GM18909 (cell line): ENCODE data around the gene GRIA1.
A peak's percentile ranks its signal among the peaks of the same experiment; 100 is the strongest.

Experiments
- ATAC-seq: cut with Tn5 transposase; IDR thresholded peaks from one replicate; pipeline ENCODE4 v1.9.1; 2021; ENCODE audit warnings: mild to moderate bottlenecking; ENCODE audit not compliant: unreplicated experiment, poor library complexity

GRIA1 gene

DNA sequence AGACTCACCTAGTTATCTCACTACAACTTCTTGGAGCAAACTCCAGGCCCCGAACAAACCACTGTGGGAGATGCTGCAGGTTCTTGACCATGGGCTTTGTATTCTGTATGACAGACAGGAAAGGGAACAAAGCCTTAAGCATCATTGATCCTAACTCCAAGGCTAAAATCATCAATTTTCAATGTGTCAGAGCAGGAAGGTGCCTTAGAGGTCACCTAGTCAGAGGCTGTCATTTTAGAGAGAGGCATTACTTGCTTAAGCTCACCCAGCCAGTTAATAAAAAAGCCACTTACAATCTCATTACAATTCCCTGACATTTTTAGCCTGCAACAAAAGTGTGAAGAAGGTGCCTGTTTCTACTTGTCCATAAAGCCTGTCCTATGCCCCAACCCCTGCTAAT is 275.5 kb downstream of the GRIA1 start:
- no peak for ATAC-seq

DNA sequence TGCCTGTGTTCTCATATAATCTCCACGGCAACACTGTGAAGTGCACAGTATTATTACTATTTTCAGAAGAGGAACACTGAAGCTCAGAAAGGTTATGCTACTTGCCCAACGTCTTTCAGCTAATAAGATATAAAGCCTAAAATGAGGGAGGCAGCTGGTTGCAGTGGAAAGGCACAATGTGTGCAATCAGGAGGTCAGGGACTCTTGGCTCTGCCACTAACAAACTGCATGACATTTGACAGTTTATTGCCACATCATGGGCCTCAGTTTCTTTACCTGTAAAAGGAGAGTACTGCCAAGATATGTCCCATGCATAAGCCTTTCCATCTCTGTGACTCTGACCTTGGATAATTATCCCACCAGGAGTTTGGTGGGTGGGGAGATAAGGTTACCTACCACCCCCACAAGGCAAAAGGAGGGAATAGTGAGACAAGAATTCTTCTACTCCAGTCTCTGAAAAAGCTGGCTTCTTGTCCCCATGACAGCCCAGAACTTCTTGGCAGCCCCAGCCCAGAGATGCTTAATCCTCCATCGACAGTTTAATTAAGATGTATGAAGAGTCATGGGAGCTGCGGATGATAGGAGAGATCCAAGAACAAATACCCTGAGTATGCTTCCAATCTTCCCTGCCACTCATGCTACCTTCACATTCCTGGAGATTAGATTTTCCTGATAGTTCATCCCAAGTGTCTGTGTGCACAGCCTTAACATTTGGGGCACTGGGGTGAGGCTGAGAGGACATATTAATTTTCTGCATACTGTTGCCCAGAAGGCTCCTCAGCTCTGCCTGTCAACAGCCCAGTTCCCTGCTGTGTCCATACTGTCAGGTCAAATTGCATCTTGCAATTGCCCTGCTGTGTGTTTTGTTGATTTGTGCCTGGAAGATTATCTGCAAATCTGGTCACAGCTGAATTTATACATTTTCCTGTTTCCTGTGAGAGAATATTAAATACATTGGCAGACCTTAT is 277.0 kb downstream of the GRIA1 start:
- ATAC-seq, result no peak

DNA sequence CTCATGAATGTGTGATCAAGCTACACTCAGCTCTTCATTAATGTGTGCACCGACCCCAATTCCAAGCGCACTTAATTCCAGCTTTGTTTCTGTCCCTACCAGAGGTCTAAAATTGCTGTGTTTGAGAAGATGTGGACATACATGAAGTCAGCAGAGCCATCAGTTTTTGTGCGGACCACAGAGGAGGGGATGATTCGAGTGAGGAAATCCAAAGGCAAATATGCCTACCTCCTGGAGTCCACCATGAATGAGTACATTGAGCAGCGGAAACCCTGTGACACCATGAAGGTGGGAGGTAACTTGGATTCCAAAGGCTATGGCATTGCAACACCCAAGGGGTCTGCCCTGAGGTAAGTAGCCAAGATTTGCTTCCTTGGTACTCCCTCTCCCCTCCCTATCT is 279.6 kb downstream of the GRIA1 start:
- ATAC-seq, result no peak

DNA sequence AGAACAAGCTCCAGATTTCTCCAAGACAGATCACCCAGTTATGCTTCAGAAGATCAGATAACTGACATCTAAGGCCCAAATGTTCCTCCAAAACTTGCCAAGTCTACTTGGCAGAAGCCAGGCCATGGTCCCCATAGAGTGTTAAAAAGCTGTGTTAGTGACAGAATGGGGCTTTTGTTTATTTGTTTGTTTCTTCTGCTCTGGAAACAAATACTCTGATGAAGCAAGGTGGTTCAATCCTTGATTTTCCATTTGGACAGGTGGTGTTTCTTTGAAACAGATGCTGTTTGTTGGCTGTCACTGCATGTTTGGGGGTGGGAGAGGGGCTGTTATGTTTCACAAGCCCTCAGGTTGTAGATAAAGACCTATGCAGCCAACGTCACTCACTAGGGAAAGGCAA is 284.2 kb downstream of the GRIA1 start:
- no peak for ATAC-seq

DNA sequence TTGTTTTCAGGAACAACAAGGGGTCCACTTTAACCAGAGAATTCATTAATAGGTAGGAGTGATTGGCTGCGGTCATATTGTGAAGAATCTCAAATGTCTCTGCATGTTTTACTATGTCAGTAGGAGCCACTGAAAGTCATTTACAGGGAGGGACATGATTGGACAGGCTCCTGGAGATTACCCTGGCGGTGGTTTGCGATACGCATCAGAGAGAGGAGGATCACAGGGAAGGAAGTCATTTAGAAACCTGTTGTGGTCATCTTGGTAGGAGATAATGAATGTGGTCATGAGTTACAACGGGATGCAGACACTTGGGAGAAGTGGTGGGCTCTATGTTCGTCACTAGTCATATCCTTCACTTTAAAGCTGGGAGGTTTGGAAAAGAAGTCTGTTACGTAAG is 285.5 kb downstream of the GRIA1 start:
- ATAC-seq, result no peak

DNA sequence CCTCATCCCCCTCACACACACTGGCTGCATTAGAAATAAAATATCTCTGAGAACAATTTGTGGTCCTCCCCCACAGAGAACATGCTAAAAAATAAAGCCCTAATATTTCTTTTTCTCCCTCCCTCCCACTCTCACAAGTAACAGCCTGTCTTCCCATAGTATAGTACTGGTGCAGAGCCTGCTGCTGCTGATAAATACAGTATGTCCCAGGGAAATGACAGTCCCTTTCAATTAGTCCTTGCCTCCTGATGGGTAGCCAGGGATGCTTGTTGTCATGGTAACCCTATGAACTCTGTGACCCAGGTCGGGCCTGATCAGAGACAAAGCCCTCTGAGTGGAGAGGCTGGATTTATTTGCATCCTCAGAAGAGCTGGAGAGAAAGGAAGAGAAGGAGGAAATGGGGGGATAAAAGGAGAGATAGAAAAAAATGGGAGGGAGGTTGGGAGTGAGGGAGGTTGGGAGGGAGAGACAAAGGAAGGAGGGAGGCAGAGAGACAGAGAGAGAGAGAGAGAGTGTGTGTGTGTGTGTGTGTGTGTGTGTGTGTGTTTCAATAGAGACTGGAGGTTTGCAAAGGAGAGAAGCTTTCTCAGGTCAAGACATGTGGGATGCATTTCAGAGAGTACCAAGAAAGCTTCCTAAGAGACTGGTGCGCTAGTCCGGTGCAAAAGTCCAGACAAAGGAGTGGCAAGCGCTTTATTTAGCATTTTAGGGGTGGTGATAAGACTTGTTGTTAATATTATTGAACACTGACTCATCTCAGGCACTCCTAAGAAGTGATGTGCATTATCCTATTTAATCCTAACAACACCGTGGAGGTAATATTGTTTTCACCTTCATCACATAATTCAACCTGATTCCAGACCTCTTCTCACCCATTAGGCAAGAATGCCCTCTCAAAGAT is 287.5 kb downstream of the GRIA1 start:
- ATAC-seq, result no peak

DNA sequence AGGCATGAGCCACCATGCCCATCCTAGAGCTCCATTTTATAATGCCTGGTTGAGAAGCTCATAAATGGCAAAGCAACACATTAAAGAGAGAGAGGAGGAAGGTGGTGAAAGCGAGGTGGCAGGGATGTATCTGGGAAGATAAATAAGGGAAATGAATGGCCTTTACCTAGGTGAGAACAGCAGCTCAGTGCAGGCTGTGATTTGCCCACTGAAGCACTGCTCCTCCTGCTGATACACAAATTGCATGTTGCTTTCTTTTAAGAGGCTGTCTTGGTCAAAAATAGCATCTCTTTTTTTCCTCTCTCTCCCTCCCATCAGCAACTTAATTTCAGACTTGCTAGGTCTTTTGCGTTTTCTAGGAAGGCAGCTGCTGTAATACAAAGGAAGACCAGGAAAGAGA is 289.4 kb downstream of the GRIA1 start:
- no peak for ATAC-seq

DNA sequence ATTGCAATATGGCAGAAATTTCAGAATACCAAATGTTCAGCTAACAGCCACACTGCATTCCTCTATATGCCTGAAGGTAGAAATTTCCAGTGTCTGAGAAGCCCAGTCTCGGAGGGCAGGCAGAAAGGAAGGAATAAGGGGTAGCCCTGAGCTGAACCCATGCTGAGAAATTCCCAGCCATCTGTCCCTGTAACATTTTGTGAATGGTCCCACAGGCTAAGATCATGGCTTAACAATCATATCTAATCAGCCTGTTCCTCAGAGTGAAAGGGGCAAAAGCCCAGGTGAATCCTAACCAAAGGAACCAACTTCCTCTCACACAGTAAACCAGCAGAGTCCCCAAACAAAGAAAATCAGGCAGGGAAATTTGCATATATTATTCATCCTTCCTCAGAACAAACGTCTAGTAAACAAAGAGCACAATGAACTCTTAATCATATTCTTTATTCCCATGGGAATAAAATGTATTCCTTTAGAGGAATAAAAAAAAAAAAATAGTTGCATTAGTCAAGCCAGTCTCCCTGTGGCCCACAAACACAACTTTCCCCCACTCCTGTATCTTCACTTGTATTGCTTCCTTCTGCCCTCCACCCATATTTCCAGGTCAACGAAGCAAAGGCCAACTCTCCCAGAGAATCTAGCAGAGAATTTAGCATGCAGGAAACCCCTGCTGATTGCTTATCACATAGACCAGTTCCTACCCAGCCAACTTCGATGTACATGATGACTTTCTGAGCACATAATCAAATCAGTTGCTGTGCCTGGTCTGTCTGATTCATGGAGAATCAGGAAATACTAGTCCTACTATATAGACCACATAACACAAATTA is 290.6 kb downstream of the GRIA1 start:
- ATAC-seq, result no peak

DNA sequence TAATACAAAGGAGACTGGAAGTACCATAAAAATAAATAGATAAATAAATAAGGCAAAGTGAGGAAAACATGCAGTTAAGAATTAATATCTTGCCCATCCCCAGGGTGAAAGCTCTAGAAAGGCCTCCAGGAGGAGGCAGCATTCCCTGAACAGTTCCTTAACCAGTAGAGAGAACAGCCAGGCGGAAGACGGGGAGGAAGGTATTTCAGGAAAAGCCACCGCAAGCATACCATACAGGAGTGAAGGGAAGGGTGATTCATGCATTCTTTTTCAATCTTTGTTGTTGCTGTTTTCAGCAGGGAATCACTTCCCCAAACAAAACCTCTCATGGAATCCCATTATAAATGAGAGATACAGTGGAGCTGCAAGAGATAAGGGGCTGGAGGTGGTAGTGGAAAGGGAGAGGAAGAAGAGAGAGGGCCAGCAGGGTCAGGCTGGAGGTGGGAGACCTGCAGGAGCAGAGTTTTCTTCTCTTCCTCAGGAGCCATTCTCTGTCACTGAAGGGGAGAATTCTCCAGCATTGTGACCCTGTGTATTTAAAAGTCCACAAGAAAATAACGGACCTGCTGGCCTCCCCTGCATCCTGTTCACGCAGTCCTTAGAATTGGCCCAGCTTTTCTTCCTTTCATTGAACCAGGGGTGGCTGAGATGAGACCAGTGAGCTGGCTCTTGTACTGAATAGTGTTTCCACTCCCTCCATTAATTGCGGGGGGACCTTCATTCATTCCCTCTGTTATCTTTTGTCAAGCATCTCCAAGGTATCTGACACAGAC is 292.3 kb downstream of the GRIA1 start:
- ATAC-seq, result no peak

DNA sequence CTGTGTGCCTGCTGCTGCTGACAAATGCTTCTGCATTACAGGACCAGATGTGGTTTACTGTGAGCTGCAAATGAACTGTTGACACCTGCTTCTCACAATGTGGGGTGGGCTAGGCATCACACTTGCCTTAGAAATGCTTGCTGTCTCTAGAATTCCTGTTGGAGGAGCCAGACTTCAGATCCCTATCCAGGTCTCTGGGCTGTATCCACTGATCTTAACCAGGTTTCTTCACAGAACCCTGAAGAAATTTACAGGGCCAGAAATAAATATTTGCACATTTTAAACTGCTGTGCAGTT is 292.8 kb downstream of the GRIA1 start:
- ATAC-seq, result no peak

DNA sequence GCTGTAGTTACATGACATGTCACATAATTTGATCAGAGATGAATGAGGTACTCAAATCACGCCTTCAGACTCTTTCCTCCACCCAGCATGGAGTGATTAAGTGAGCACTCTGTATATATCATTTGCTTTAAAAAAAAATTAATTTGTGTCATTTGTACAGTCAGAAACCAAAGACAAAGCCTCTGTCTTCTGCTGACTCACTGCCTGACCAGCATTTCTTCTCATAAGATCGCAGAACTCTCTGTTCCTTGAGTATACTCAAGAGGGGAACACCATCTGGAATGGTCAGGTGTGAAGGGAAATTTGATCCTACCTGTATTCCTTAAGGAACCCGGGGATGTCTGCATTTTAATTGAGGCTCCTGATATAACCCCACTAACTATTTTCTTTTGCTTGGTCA is 293.8 kb downstream of the GRIA1 start:
- no peak for ATAC-seq

DNA sequence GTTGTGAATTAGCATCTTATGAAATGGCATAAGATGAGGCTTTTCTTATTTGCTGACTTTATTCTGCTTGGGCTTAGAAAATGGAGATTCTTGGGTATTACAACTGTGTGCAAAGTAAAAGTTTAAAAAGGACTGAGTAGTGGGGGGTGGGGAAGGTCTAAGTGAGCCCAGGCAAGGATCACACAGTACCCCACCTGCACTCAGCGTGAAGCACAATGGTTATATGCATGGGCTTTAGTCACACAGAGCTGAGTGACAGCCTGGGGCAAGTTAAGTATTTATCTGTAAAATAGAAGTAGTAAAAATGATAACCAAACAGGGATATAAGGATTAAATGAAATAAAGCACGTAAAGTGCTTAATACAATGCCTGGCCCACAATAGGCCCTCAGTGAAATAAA is 300.9 kb downstream of the GRIA1 start:
- ATAC-seq, result no peak

DNA sequence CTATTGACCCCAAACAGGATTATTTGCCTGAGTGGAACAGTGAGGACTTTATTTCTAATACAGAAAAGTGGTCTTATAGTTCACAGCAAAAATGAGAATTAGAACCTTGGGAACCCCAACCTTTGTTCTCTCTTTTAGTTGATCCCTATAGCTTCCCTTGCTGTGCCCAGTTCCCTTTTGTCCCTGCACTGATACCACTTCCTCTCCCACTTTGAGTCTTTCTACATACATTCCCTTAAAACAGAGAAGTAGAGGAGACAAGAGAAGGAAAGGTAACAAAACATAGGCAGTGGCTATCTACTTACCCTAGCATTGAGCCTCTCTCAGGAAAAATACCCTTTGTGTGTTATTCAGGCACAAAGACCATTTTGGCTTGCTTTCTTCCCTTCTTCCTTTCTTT is 301.8 kb downstream of the GRIA1 start:
- ATAC-seq, result no peak

DNA sequence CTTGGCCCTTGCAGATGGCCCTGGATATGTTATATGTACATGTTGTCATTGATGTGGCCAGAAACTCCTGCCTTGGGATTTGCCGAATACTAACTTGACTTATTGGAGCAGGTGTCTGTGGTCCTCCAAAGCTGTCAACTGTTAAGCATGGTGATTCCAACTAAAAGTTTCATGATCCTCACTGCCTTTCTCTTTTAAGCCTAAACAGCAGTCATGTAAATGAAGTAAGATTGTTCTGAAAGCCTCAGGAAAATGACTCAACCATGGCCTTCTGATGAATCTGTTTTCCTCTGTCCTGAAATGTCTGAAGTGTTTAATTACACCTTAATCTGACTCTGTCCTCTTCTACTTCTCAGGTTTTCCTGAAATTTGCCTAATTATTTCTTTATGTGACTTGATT is 303.2 kb downstream of the GRIA1 start:
- ATAC-seq, result no peak

DNA sequence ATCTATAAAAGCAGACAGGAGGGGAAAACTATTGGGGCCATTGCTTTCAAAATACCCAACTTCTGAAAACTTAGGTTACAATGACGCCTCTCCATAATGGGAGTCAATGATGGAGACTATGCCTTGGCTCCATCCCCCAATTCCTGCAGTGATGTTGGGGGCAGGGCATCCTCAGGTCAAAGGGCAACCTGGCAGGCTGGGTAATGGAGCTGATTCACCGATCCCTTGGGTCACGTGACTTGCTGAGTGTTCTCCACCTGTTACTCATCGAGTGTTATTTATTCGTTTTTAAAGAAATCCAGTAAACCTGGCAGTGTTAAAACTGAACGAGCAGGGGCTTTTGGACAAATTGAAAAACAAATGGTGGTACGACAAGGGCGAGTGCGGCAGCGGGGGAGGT is 303.9 kb downstream of the GRIA1 start:
- ATAC-seq, result no peak

DNA sequence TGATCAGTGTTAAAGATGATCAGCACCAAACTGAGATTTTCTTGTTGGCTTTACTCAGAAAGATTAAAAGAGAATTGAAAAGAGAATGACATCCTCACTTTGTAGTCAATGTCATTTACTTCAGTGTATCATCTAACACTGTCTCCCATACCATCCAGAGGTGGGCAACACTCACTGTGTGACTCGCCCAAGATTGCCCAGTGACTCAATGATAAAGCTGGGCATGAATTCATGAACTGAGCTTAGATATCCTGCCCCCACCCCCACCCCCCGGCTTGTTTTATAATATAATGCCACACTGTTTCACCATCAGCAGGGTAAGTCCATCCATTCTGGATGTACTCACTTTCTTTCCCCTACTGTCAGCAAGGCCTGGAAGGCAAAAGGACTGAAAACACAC is 306.1 kb downstream of the GRIA1 start:
- ATAC-seq, result no peak

DNA sequence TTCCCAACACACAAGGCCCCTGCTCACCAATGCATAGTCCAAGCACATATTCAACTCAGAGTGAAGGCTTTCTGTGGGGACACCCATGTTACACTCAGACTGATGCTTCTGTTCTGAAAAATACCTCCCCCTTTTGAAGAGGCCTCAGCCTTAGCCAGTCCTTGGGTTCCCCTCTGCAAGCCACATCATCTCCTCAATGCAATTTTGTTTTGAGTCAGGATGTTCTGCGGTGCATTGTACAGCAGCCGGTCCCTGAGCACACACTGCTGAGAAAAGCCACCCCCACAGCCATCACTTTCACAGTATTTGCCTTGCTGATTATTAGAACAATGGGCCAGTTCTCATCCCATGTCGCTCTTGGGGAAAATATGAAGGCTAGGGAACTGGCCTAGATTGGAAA is 307.0 kb downstream of the GRIA1 start:
- ATAC-seq, result peak; percentile 78

DNA sequence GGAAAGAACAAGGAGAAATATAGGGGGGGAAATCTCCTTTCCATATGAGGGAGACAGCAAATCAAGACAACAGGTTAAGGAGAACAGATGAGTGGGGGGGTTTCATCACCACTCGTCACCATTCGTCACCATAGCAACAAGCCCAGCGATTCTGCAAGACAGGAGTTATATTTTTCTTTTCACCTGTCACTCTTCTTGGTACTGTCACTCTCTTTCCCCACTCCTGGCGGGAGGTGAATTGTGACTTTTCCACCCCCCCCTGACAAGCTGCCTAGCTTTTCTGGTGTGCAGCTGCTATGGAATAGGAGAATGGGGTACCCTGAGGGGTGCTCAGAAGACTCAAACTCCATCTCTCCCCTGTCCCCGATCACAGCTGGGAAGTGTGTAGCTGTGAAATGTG is 308.4 kb downstream of the GRIA1 start:
- ATAC-seq, result no peak

DNA sequence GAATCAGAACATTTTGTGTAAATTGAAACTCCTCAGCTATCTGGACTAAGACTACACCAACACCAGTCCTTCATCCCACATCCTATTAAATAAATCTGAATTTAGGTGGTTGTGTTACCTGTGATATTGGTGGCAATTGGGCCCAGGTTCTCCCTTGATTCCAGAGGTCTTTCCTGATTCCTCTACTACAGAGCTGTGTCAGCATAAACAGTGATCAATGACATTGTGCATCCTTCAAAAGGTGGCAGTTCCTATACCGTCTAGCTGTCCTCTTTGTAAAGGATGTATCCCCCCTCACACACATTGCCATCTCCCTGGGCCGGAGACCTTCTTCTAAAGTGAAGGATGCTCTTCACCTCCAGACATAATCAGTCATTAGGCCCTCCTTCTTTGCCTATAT is 309.0 kb downstream of the GRIA1 start:
- no peak for ATAC-seq
